Activated CD4-positive, alpha-beta T cell treated with anti-CD3 and anti-CD28 coated beads, Interleukin-2, amount 10 ng/mL, durations not matched to agents 7 days and 5 days (primary cell): ENCODE data around the gene PEAK1. TPM values are rescaled to one million over a fixed set of nuclear protein-coding genes. Genes with fewer than 3 reads are reported as not detected.

Experiments
- CTCF ChIA-PET: fragments of 350-600 bp; sonication (Branson Sonifier 250); formaldehyde crosslinking; loops from one replicate; lab custom pipeline; 2021; ENCODE audit warnings: antibody characterized with exemption; lab: Charles Lee
- POLR2A ChIA-PET: fragments of 350-600 bp; sonication (Branson Sonifier 250); formaldehyde crosslinking; loops from one replicate; lab custom pipeline; 2021; ENCODE audit warnings: antibody characterized with exemption; lab: Charles Lee
- DNase-seq: peaks from one replicate; pipeline ENCODE4 v3.0.0-alpha.2; 2020
- H3K27ac Mint-ChIP-seq: one replicate; pipeline ENCODE4 v1.8.0; 2021; ENCODE audit warnings: mild to moderate bottlenecking, moderate library complexity, mixed read lengths
- H3K27me3 Mint-ChIP-seq: one replicate; pipeline ENCODE4 v1.8.0; 2021; ENCODE audit warnings: mixed read lengths
- H3K36me3 Mint-ChIP-seq: one replicate; pipeline ENCODE4 v1.8.0; 2021; ENCODE audit warnings: low read depth, mixed read lengths
- H3K4me1 Mint-ChIP-seq: one replicate; pipeline ENCODE4 v1.8.0; 2021; ENCODE audit warnings: mixed read lengths
- H3K4me3 Mint-ChIP-seq: one replicate; pipeline ENCODE4 v1.8.0; 2021; ENCODE audit warnings: mild to moderate bottlenecking, moderate library complexity, mixed read lengths
- H3K9me3 Mint-ChIP-seq: one replicate; pipeline ENCODE4 v1.8.0; 2021; ENCODE audit warnings: mixed read lengths
- total RNA-seq, 2 experiments: library from RNA; stranded (reverse); gene quantifications; one replicate each; pipeline ENCODE4 v1.2.3, GENCODE V29; 2021

Gene PEAK1
- total RNA-seq, 2 experiments from 2014 or later, result 27.9 to 29.4 TPM

DNA sequence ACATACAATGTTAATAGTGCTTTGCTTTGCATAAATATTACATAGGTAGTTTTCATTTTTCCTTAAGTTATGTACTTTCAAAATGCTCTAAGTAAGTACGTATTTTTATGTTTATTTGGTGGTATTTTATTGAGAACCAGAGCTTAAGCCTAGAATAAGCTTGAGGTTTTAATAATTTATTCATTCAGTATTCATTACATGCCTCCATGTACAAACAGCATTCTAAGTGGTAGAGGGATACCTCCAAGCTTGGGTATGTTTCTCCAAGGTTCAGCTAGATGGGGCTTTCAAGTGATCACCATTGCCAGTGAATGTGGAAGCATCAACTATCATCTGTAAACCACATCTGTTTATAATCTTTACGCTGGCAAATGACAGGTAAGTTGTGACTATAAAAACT lies 52.3 kb downstream of the PEAK1 start:
- Mint-ChIP-seq H3K4me1 (no peaks in the 10 kb centered on the region), H3K27me3 (no peaks in the 10 kb centered on the region), H3K27ac (no peak overlapping the region), H3K4me3 (no peak overlapping the region), H3K36me3 (peaks cover 6% of the 10 kb centered on the region), H3K9me3 (no peaks in the 10 kb centered on the region)
- POLR2A ChIA-PET, result no interaction called here
- CTCF ChIA-PET, result interaction anchor here (1.6 kb wide), 1 partner anchor 15 kb away, joined by 3 read pairs; no protein-coding TSS in a partner anchor
- no peak for DNase-seq

DNA sequence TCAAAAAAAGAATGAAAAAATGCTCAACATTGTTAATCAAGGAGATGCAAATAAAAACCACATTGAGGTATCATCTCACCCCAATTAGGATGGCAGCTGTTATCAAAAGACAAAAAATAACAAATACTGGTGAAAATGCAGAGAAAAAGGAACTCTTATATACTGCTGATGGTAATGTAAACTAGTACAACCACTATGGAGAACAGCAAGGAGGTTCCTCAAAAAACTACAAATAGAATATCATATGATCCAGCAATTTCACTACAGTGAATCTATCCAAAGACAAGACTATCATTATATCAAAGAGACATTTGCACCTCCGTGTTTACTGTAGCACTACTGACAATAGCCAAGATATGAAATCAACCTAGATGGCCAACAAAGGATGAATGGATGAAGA lies 58.4 kb downstream of the PEAK1 start:
- Mint-ChIP-seq H3K4me3 (no peak overlapping the region), H3K27me3 (no peaks in the 10 kb centered on the region), H3K9me3 (no peaks in the 10 kb centered on the region), H3K27ac (no peak overlapping the region), H3K4me1 (no peaks in the 10 kb centered on the region), H3K36me3 (peaks cover 6% of the 10 kb centered on the region)
- DNase-seq, result no peak
- ChIA-PET CTCF (no interaction called here), POLR2A (no interaction called here)

DNA sequence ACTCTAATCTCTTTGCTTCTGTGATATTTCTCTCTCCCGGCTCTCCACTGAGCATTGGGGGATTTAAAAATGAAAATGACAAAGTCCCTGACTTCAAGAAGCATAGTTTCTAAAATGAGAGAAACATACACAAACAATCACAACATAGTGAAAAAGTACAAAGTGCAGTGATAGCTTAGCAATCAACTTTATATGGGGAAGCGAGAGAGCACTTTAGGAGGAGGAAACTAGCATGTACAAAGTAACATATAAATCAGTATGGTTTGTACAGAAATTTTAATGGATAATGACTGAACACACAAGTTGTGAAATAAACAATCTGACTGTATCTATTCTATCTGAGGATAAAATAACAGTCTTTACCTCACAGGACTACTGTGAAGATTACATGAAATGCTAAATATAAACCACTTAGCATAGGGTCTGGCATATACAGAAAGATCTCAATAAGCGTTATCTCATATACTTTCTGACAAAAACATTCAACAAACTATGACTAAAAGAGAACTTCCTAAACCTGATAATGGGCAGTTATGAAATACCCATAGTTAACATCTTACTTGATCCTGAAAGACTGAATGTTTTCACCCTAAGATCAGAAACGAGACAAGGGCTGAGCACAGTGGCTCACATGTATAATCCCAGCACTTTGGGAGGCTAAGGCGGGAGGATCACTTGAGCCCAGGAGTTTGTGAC lies 61.2 kb downstream of the PEAK1 start:
- H3K27me3 Mint-ChIP-seq, result no peaks in the 10 kb centered on the region
- H3K27ac Mint-ChIP-seq, result no peak overlapping the region
- POLR2A ChIA-PET, result no interaction called here
- peaks cover 6% of the 10 kb centered on the region for H3K36me3 Mint-ChIP-seq
- CTCF ChIA-PET, result no interaction called here
- no peaks in the 10 kb centered on the region for H3K4me1 Mint-ChIP-seq
- H3K9me3 Mint-ChIP-seq, result no peaks in the 10 kb centered on the region
- H3K4me3 Mint-ChIP-seq, result no peak overlapping the region
- no peak for DNase-seq

DNA sequence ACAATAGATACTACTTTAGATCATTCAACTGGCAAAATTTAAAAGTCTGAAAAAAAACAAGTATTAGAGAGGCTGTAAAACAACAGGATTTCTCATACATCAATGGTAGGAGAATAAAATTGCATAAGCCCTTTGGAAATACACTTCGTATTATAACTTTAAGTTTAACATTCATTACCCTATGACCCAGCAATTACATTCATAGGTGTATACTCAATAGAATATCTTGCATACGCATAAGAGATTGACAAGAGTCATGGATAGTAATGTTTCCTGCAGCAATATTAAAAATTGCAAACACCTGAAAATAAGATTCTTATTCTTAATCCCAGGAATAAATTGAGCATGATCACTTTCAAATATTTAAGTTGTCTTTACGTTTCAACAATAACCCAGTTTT lies 63.6 kb downstream of the PEAK1 start:
- no peaks in the 10 kb centered on the region for H3K4me1 Mint-ChIP-seq
- H3K9me3 Mint-ChIP-seq, result no peaks in the 10 kb centered on the region
- no peak for DNase-seq
- CTCF ChIA-PET, result no interaction called here
- H3K27ac Mint-ChIP-seq, result no peak overlapping the region
- no peak overlapping the region for H3K4me3 Mint-ChIP-seq
- H3K27me3 Mint-ChIP-seq, result no peaks in the 10 kb centered on the region
- POLR2A ChIA-PET, result no interaction called here
- H3K36me3 Mint-ChIP-seq, result no peaks in the 10 kb centered on the region

DNA sequence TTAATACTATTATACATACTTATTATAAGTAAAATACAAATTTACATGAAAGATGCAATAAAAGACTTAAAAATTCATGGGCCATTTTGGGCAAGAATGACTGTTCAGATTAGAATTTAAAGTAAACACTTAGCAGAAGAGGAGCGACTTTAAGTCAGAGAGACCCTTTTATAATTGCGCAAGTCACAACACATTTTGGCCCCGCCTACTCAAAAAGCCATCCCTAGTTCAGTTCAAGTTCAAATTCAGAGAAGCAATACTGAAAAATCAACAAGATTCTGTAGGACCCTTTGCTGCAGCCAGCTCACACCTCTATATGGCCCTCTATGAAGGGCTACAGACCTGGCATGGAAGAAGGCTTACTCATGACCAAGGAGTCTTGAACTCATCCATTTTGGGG lies 64.6 kb downstream of the PEAK1 start:
- no peak overlapping the region for H3K27ac Mint-ChIP-seq
- no peak for DNase-seq
- no peaks in the 10 kb centered on the region for H3K27me3 Mint-ChIP-seq
- POLR2A ChIA-PET, result no interaction called here
- no peaks in the 10 kb centered on the region for H3K36me3 Mint-ChIP-seq
- H3K4me1 Mint-ChIP-seq, result no peaks in the 10 kb centered on the region
- no peaks in the 10 kb centered on the region for H3K9me3 Mint-ChIP-seq
- CTCF ChIA-PET, result no interaction called here
- no peak overlapping the region for H3K4me3 Mint-ChIP-seq

DNA sequence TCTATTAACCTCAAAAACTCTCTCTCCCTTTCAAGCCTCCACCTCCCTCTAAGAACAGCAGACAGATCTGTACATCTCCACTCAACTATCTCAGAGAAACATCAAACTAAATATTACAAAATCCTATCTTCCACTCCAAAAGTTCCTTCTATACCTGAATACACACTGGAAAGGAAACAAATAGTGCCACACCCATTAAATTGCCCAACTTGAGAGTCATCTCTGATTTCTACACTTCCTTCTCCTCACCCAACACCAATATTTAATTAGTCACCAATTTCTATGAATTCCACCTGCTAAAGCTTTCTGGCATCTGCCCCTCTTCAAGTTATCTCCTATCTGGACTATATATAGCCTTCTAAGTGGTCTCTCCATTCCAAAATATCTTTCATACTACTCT lies 65.8 kb downstream of the PEAK1 start:
- H3K36me3 Mint-ChIP-seq, result no peaks in the 10 kb centered on the region
- POLR2A ChIA-PET, result no interaction called here

DNA sequence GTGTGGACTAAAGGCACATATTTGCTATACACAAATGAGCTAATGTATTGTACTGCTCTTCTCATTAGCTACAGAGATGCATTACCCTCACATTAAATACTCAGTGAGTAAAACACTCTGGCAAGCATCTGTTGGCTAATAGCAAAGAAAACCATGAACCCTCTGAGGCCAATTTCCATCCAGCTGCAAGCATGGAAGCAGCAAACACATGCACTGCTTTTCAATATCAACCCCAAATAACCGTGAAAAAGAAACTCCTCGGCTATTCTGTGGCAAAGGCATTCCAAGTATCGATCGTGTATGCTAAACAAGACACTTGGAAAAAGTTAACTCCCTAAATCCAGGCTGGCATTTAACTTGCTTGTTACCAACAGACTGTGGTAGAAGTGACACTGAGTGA lies 67.0 kb downstream of the PEAK1 start:
- ChIA-PET CTCF (interaction anchor here (0.6 to 1.1 kb wide), 2 partner anchors 30 to 41 kb away, joined by 3 to 4 read pairs; no protein-coding TSS in a partner anchor), POLR2A (no interaction called here)
- no peak overlapping the region for H3K4me3 Mint-ChIP-seq
- H3K36me3 Mint-ChIP-seq, result no peaks in the 10 kb centered on the region
- peaks cover under 1% of the 10 kb centered on the region for H3K4me1 Mint-ChIP-seq
- DNase-seq, result no peak
- H3K9me3 Mint-ChIP-seq, result no peaks in the 10 kb centered on the region
- no peak overlapping the region for H3K27ac Mint-ChIP-seq
- H3K27me3 Mint-ChIP-seq, result no peaks in the 10 kb centered on the region

More for the DNA sequence above, 65.8 kb downstream of the PEAK1 start:
- Mint-ChIP-seq H3K4me1 (no peaks in the 10 kb centered on the region), H3K9me3 (no peaks in the 10 kb centered on the region), H3K27me3 (no peaks in the 10 kb centered on the region), H3K4me3 (no peak overlapping the region), H3K27ac (no peak overlapping the region)
- DNase-seq, result no peak
- CTCF ChIA-PET, result no interaction called here

DNA sequence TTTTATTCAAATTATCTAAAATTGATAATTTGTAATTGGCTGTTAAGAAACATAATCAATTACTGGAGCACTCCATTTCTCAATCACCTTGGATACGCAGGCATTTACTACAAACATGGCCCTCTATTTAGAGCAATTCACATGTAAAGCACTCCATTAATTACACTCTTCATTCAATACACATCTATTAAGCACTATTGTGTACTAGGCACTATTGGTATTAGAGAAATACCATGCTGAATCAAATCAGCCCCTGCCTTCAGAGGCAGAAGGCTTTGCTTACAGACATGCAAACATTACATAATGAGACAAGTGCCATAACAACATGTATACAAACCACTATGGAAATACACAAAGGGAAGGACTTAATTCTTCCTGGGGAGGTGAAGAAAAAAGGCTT lies 69.1 kb downstream of the PEAK1 start:
- DNase-seq, result no peak
- H3K27ac Mint-ChIP-seq, result no peak overlapping the region
- POLR2A ChIA-PET, result no interaction called here
- H3K4me1 Mint-ChIP-seq, result peaks cover 8% of the 10 kb centered on the region
- peaks cover 8% of the 10 kb centered on the region for H3K36me3 Mint-ChIP-seq
- H3K4me3 Mint-ChIP-seq, result no peak overlapping the region
- H3K9me3 Mint-ChIP-seq, result no peaks in the 10 kb centered on the region
- no peaks in the 10 kb centered on the region for H3K27me3 Mint-ChIP-seq
- CTCF ChIA-PET, result no interaction called here

DNA sequence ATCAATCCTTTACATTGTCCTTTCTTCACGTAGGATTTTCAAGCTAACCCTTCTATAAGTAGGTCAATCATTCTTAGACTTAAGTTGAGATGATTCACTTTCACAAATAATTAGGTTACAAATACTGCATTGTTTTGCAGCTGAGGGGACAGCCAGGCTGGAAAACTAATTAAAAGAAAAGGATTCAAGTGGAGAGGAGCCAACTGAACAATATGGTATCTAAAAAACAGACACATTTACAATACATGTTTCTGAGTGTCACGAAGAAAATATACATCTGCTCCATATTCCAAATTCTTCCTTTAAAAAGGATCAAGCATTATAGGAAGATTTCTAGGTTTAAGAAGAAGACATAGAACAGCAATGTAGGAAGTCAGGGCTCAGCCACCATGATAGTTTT lies 70.2 kb downstream of the PEAK1 start:
- Mint-ChIP-seq H3K27me3 (no peaks in the 10 kb centered on the region), H3K4me3 (no peak overlapping the region), H3K4me1 (peaks cover 8% of the 10 kb centered on the region), H3K27ac (no peak overlapping the region), H3K36me3 (peaks cover 15% of the 10 kb centered on the region), H3K9me3 (no peaks in the 10 kb centered on the region)
- POLR2A ChIA-PET, result no interaction called here
- CTCF ChIA-PET, result no interaction called here
- no peak for DNase-seq

DNA sequence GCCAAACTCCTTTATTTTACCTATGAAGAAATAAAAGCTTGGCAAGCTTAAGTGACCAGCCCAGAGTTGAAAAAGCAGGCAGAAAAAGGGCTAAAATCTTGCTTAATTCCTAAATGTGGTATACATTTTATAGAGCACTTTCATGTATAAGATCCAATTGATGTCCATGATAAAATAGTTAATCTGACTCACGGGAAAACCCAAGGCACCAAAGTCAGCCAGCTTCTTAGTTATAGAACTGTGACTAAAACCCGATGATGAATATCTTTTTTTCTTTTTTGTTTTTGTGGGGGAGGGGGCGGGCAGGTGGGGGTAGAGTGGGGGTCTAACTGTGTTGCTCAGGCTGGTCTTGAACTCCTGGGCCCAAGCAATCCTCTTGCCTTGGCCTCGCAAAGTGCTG lies 71.4 kb downstream of the PEAK1 start:
- DNase-seq, result no peak
- H3K27me3 Mint-ChIP-seq, result no peaks in the 10 kb centered on the region
- peaks cover 17% of the 10 kb centered on the region for H3K36me3 Mint-ChIP-seq
- CTCF ChIA-PET, result no interaction called here
- H3K4me3 Mint-ChIP-seq, result no peak overlapping the region
- POLR2A ChIA-PET, result no interaction called here
- H3K27ac Mint-ChIP-seq, result no peak overlapping the region
- no peaks in the 10 kb centered on the region for H3K9me3 Mint-ChIP-seq
- H3K4me1 Mint-ChIP-seq, result peaks cover 8% of the 10 kb centered on the region

DNA sequence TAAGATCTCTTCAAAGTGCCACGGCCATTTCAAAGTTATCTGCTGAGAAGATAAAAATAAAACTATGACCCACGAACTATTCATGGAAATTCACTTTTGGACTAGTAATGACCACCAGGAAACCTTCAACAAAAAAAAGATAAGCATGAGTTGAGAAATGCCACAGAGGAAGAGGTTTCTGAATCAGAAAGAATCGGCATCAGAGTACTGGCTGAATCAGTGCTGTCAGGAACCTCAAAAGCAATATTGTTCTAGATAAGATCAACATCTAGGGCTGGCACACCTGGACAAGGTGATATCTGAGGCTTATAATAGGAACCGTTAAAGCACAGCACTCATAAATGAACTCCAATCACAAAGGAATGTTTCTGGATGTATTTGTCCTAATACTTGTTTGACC lies 72.7 kb downstream of the PEAK1 start:
- Mint-ChIP-seq H3K27ac (no peak overlapping the region), H3K4me3 (no peak overlapping the region), H3K4me1 (peaks cover 8% of the 10 kb centered on the region), H3K9me3 (no peaks in the 10 kb centered on the region), H3K27me3 (no peaks in the 10 kb centered on the region), H3K36me3 (peaks cover 17% of the 10 kb centered on the region)
- ChIA-PET CTCF (no interaction called here), POLR2A (no interaction called here)
- no peak for DNase-seq

DNA sequence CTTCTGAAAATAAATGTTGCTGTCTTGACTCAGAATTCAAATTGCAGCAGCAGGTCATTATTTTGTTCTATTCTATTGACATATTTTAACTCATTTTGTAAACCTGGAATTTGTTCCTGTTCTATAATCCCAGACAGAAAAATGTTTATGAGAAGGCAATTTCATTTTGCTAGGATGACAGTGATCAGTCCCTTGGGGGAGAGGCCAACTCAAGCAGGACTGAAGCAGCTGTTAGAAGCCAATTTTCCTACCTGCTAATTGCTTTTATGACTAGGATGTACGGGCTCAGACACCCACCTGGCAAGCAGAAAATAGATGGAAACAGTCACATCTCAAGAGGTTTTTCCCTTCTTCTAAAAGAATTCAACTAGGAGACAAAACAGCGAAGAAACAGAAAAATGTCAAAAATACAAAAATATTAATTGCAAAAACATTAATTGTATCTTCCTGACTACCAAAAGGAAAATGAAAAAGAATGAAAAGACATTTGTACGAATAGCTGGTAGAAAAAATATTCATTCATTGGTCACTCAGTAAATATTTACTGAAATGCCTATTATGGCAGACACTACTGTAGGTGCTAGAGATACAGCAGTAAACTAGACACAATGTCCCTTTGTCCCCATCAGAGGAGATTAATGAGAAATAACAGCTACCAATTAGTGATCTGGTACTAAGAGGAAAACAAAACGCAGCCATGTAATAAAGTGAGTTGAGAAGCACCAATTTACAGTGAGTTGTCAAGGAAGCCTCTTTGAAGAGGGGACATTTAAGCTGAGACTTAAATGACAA lies 73.5 kb downstream of the PEAK1 start:
- CTCF ChIA-PET, result no interaction called here
- DNase-seq, result no peak
- Mint-ChIP-seq H3K9me3 (peaks cover 2% of the 10 kb centered on the region), H3K4me1 (peaks cover 8% of the 10 kb centered on the region), H3K27me3 (peaks cover 1% of the 10 kb centered on the region), H3K27ac (no peak overlapping the region), H3K4me3 (no peak overlapping the region), H3K36me3 (peaks cover 22% of the 10 kb centered on the region)
- POLR2A ChIA-PET, result no interaction called here

DNA sequence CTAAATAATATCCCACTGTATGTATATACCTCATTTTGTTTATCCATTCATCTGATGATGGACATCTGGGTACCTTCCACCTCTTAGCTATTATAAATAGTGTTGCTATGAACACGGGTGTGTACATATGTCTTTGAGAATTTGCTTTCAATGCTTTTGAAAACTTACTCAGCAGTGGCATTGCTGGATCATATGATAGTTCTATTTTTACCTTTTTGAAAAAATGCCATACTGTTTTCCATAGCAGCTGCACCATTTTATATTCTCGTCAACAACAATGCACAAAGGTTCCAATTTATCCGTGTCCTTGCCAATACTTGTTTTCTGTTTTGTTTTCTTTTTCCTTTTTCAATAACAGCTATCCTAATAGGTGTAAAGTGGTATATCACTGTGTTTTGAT lies 77.1 kb downstream of the PEAK1 start:
- Mint-ChIP-seq H3K9me3 (peaks cover 6% of the 10 kb centered on the region), H3K4me3 (no peak overlapping the region), H3K27me3 (peaks cover 1% of the 10 kb centered on the region), H3K27ac (no peak overlapping the region), H3K36me3 (peaks cover 23% of the 10 kb centered on the region), H3K4me1 (peaks cover 7% of the 10 kb centered on the region)
- DNase-seq, result no peak
- ChIA-PET CTCF (no interaction called here), POLR2A (no interaction called here)
